GM19193 (cell line): ENCODE data around the gene PPP1R8.

Experiments
- POLR2A ChIP-seq: IDR thresholded peaks from 4 replicates; pipeline ENCODE4 v1.6.1; 2011; ENCODE audit not compliant: insufficient read depth, insufficient read length; ENCODE audit errors: extremely low read depth

The PPP1R8 gene

GRCh38 chr1:27823784-27824183 lies 6.8 kb upstream of the PPP1R8 start:
- TF ChIP-seq POLR2A = no peak

GRCh38 chr1:27824411-27824810 lies 6.2 kb upstream of the PPP1R8 start:
- TF ChIP-seq POLR2A = no peak

GRCh38 chr1:27831568-27832410 lies 1.2 kb downstream of the PPP1R8 start:
- no peak for TF ChIP-seq POLR2A

- TF ChIP-seq POLR2A = no peak
Measured at GRCh38 chr1:27832762-27833161, 2.2 kb downstream of the PPP1R8 start.

- TF ChIP-seq POLR2A = no peak
Measured at GRCh38 chr1:27833470-27833869, 2.9 kb downstream of the PPP1R8 start.

GRCh38 chr1:27835046-27835445 lies 4.5 kb downstream of the PPP1R8 start:
- TF ChIP-seq POLR2A = no peak

- no peak for TF ChIP-seq POLR2A
Measured at GRCh38 chr1:27835501-27835900, 4.9 kb downstream of the PPP1R8 start.

- no peak for TF ChIP-seq POLR2A
Measured at GRCh38 chr1:27849951-27850350, 19.4 kb downstream of the PPP1R8 start.

GRCh38 chr1:27855085-27855484 lies 24.5 kb downstream of the PPP1R8 start:
- no peak for TF ChIP-seq POLR2A

GRCh38 chr1:27856561-27857343 lies 26.2 kb downstream of the PPP1R8 start:
- no peak for TF ChIP-seq POLR2A

- TF ChIP-seq POLR2A = no peak
Measured at GRCh38 chr1:27858072-27858948, 27.7 kb downstream of the PPP1R8 start.

- TF ChIP-seq POLR2A = no peak
Measured at GRCh38 chr1:27858949-27859576, 28.5 kb downstream of the PPP1R8 start.

GRCh38 chr1:27861436-27861835 lies 30.9 kb downstream of the PPP1R8 start:
- TF ChIP-seq POLR2A = no peak

GRCh38 chr1:27862004-27862403 lies 31.4 kb downstream of the PPP1R8 start:
- TF ChIP-seq POLR2A = no peak
